Adipose tissue (tissue), 3 donors: ENCODE measurements around the gene DENND5B. TPM values are rescaled to one million over a fixed set of nuclear protein-coding genes. Genes with fewer than 3 reads are reported as not detected.
"Not testable (repeated sequence)": the region's sequence is repeated elsewhere in the genome, so short reads cannot be mapped to it uniquely, and the experiment has no call there.

ENCODE experiments used
- H3K27ac ChIP-seq: one replicate; pipeline ENCODE4 v1.5.1; 2013; ENCODE audit warnings: low read depth, low read length
- WGBS, 3 donors: extraction: QIAGEN DNeasy Blood & Tissue Kit; methylation state at CpG; one replicate each; pipeline ENCODE4 v1.1.7; 2013; 5-methylcytosine and 5-hydroxymethylcytosine counted together
- polyA plus RNA-seq, 3 donors: library from polyadenylated mRNA; stranded (reverse); fragments of 200-250 nt; gene quantifications; one replicate each; pipeline ENCODE4 v1.2.3, GENCODE V29; 2013
- donor health status: healthy with polysubstance abuse.
- donor health status: Bipolar disorder and iron deficiency.
- donor health status: healthy.

The DENND5B gene
- polyA plus RNA-seq, 3 donors: 2.4 to 4.9 (median 3.3) TPM

DNA sequence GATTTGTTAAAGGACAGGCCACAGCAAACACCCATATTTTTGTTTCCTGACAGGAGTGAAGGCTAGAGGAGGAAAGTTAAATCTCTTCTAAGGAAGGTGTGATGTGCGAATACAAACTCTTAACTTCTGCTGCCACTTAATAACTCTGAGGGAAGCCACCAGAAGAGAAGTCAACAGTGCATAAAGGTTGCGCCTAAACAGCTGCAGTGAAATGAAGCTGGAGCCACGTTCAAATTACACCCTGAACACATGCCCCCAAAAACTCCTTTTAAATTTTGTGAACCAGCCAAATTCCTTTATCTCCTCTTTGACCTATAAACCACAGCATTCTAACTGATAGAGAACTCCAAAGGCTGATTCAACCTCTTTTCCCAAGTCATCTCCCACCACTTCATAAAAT, 22.4 kb downstream of the DENND5B start:
- no peak overlapping the region for H3K27ac ChIP-seq
- 83 to 87% (median 86%) methylated on average over 3 of the region's 3 CpGs for WGBS, 3 donors

DNA sequence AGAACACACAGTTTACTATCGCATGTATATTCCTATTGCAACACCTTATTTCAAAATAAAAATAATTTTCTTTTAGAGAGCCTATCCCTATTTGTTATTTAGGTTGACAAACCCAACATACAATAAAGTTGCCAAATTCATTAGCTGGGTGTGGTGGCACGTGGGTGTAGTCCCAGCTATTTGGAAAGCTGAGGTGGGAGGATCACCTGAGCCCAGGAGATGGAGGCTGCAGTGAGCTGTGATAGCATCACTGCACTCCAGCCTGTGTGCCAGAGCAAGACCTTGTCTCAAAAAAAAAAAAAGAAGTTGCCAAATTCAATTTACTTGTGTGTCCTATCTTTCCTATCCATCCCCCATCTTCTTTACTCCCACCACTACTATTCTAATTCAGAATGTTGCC, 23.9 kb downstream of the DENND5B start:
- no peak overlapping the region for H3K27ac ChIP-seq
- 84 to 96% (median 89%) methylated on average over 2 of the region's 2 CpGs for WGBS, 3 donors

DNA sequence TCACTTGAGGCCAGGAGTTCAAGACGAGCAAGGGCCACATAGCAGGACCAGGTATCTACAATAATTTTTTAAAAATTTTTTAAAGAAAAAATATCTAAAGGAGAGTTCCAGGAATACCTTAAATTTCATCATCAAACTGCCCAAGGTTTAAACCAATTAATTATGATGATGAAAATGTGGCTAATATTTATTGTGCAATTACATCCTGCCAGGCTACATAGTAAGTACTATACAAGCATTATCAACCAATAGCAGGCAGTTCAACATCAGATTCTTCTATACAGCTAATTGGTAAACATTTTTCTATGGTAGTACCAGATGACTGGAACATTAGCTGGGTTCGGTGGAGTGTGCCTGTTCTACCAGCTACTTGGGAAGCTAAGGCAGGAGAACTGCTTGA, 24.4 kb downstream of the DENND5B start:
- WGBS, 3 donors: 80 to 91% (median 90%) methylated on average over 2 of the region's 2 CpGs
- no peak overlapping the region for H3K27ac ChIP-seq

DNA sequence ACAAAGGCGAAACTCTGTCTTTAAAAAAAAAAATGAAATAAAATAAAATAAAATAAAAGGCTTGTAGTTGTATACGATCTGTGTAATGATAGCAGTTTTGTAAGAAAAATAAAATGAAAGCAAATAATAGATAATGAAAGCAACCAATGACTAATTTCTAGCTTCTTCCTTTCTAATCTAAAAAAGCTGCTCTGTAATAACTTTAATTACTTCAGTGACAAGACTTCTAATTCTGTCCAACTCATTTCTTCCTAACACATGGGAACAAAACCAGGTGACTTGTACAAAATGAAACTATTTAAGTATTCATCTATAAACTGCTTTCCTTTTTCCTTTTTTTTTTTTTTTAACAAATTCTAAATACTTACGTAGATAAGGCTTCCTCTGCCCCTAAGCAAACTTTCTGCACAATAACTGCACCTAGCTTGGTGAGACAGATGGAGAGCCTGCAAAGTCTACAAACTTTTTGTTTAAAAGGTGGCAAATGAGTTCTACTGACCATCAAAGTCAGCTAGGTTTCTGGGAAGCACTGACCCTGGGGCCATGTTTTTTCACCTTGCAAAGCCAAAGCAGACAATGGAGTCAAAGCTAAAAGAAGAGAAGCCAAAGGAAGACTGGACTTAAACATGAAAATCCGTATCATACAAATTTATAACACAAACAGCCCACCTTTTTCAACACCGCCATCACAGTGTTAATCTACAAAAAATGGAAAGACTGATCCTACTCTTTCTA, 28.2 kb downstream of the DENND5B start:
- 84 to 91% (median 90%) methylated on average over 5 of the region's 5 CpGs for WGBS, 3 donors
- no peak overlapping the region for H3K27ac ChIP-seq

DNA sequence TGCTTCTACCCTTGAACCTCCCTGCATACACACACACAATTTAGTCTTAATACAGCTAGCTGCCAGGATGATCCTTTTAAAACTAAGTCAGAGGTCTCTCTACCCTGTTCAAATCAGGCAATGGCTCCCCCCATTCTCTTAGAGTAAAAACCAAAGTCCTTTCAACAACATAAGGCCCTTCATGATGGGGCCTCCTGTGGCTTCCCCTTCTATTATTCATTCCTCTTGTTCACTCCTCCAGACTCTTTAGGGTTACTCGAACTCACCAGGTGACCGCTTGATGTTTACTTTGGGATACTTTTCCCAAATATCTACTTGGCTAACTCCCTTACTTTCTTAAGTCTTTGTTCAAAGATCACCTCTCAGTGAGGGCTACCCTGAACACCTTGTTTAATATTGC, 30.4 kb downstream of the DENND5B start:
- WGBS, 3 donors: 63 to 97% (median 89%) methylated on average over 2 of the region's 2 CpGs
- H3K27ac ChIP-seq: no peak overlapping the region

DNA sequence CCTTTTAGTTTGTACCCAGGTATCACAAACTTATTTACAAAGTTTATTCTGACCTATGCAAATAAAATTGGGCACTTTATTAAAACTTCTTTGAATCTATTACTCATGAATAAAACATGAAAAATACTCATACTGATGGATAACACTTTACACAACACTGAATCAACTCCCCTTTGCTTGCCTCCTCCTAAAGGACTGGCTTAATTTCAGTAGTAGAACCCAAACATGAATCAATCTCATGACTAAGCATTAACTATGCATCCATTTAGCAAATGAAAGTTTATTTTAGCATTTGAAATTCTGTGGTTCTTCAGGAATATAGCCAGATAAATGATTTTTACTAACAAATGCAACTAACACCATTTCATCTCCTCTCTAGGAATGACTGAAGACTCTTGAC, 32.4 kb downstream of the DENND5B start:
- no peak overlapping the region for H3K27ac ChIP-seq

DNA sequence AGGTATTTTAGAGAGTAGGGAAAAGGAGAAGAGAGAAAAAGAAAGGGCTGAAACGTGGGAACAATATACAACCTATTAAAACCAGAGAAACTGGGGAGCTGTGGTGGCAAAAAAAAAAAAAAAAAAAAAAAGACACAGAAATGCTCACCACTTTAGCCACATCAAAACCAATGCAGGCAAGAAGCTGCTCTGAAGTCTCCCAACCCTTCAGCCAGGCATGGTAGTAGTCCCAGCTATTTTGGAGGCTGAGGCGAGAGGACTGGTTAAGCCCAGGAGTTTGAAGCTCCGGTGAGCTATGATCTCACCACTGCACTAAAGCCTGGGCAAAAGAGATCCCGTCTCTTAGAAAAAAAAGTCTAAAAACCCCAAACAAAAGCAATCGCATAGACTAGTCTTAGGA, 33.2 kb downstream of the DENND5B start:
- WGBS, 3 donors: 93 to 94% (median 94%) methylated on average over 5 of the region's 5 CpGs

DNA sequence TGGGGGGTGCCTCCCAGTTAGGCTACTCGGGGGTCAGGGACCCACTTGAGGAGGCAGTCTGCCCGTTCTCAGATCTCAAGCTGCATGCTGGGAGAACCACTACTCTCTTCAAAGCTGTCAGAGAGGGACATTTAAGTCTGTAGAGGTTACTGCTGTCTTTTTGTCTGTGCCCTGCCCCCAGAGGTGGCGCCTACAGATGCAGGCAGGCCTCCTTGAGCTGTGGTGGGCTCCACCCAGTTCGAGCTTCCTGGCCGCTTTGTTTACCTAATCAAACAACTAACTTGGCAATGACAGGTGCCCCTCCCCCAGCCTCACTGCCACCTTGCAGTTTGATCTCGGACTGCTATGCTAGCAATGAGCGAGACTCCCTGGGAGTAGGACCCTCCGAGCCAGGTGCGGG, 35.5 kb downstream of the DENND5B start:
- 88 to 98% (median 91%) methylated on average over 7 to 8 of the region's 9 CpGs for WGBS, 3 donors

More for the DNA sequence above, 33.2 kb downstream of the DENND5B start:
- H3K27ac ChIP-seq: no peak overlapping the region

DNA sequence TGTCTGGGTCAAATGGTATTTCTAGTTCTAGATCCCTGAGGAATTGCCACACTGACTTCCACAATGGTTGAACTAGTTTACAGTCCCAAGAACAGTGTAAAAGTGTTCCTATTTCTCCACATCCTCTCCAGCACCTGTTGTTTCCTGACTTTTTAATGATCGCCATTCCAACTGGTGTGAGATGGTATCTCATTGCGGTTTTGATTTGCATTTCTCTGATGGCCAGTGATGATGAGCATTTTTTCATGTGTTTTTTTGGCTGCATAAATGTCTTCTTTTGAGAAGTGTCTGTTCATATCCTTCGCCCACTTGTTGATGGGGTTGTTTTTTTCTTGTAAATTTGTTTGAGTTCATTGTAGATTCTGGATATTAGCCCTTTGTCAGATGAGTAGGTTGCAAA, 40.3 kb downstream of the DENND5B start:
- 84 to 95% (median 89%) methylated on average over 3 of the region's 3 CpGs for WGBS, 3 donors
- H3K27ac ChIP-seq: not testable (repeated sequence)

More for the DNA sequence above, 35.5 kb downstream of the DENND5B start:
- H3K27ac ChIP-seq: not testable (repeated sequence)

DNA sequence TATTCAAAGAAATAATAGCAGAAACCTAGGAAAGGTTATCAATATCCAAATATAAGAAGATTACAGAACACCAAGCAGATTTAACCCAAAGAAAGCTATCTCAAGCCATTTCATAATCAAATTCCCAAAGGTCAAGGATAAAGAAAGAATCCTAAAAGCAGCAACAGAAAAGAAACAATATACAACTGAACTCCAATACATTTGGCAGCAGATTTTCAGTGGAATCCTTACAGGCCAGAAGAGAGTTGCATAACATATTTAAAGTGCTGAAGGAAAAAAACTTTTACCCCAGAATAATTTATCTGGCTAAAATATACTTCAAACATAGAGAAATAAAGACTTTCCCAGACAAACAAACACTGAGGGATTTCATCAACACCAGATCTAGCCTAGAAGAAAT, 54.3 kb downstream of the DENND5B start:
- no peak overlapping the region for H3K27ac ChIP-seq

DNA sequence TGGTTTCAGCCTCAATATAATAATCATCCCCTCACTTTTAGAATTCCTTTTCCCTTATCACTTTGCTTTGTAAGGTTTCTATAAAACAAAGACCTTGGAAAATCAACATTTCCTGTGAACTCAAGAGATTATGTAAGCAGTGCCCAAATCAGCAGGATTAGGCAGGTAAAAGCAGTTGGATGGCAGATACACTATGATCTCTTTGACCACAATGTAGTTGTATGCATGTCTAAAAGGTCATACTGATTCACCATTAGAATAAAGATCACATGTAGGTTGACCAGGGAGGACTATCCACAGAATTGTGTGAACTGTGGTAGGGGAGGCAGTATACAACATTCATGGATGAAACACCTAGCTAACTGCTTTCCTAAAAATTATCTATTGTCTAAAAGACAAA, 57.5 kb downstream of the DENND5B start:
- no peak overlapping the region for H3K27ac ChIP-seq

DNA sequence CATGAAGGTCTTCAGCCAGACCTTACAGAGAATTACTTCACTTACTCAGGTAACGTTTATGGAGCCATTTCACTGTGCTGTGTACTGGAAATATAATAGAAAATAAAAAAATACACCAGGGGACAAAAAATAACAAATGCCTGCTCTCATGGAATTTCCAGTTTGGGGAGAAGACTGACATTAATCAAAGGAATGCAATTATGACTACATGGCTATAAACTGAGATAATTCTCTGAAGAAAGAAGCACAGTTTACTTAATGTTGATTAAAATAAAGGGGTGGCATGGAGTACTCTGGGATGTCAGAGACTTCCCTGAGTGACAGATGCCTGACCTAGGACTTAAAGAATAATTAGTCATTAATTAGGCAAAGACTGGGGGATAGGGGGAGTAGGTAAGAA, 59.0 kb downstream of the DENND5B start:
- 68 to 82% (median 73%) methylated on average over 1 of the region's 1 CpG for WGBS, 3 donors
- H3K27ac ChIP-seq: no peak overlapping the region

DNA sequence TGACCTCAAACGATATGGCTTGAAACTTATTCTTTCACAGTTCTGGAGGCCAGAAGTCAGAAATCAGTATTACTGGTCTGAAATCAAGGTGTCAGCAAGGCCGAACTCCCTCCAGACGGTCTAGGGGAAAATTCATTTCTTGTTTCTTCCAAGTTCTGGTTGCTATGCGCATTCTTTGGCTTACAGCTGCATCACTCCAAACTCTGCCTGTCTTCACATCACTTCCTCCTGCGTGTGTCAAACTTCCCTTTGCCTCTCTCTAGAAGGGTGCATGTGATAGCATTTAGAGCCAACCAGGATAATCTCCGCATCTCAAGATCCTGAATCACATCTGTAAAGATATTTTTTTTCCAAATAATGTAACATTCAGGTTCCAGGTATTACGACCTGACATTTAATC, 62.8 kb downstream of the DENND5B start:
- WGBS, 3 donors: 92 to 97% (median 92%) methylated on average over 7 of the region's 7 CpGs
- no peak overlapping the region for H3K27ac ChIP-seq

DNA sequence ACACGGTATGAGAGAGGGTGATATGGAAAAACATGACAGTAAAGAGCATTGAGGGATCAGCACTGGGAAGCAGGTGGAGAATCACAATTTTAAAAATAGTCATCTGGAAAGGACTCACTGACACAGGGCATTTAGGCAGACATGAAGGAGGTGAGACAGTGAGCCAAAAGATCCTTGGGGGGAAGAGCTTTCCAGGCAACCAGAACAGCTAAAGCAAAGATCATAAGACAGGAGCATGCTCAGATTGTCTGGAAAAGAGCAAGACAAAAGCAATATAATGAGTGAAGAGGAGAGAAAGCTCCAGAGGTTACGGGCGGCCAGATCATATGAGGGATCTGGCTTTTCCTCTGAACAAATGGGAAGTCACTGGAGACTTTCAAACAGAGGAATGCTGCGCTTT, 63.9 kb downstream of the DENND5B start:
- 77 to 89% (median 88%) methylated on average over 4 of the region's 4 CpGs for WGBS, 3 donors
- H3K27ac ChIP-seq: no peak overlapping the region

DNA sequence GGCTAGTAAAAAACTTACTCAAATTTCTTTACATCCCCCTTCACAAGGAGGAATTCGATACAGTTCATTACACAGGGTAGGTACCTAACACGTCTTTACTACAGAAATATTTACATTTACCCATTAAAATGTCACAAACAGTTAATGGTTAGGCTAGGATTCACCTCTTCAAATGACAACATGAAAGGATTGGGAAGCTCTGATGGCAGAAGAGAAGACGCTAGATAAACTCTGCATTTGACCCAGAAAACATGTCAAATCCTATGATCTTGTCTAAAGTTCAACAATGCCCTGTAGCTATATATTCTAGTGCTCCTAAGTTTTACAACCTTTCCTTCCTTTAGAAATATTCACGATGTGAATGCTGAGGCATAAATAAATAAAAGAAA, 64.8 kb downstream of the DENND5B start:
- 58 to 66% (median 63%) methylated on average over 4 of the region's 4 CpGs for WGBS, 3 donors
- H3K27ac ChIP-seq: no peak overlapping the region

DNA sequence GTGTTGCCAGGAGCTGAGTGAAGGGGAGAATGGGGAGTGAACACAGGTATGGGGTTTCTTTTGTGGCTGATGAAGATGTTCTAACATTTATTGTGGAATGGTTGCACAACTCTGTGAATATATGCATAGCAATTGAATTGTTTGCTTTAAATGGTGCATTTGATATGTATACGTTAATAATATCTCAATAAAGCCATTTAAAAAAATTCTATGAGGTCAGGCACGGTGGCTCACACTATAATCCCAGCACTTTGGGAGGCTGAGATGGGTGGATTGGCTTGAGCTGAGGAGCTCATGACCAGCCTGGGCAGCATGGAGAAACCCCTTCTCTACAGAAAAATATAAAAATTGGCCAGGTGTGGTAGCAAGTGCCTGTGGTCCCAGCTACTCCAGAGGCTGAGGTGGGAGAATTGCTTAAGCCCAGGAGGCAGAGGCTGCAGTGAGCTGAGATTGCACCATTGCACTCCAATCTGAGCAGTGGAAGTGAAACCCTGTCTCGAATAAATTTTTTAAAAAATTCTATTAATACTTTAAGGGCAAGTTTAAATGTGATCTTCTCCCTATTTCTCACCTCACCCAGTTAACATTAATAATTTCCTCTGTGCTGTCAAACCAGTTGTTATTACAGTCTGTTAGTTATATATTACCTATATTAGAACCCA, 65.3 kb downstream of the DENND5B start:
- WGBS, 3 donors: 82 to 98% (median 90%) methylated on average over 3 of the region's 3 CpGs
- no peak overlapping the region for H3K27ac ChIP-seq

DNA sequence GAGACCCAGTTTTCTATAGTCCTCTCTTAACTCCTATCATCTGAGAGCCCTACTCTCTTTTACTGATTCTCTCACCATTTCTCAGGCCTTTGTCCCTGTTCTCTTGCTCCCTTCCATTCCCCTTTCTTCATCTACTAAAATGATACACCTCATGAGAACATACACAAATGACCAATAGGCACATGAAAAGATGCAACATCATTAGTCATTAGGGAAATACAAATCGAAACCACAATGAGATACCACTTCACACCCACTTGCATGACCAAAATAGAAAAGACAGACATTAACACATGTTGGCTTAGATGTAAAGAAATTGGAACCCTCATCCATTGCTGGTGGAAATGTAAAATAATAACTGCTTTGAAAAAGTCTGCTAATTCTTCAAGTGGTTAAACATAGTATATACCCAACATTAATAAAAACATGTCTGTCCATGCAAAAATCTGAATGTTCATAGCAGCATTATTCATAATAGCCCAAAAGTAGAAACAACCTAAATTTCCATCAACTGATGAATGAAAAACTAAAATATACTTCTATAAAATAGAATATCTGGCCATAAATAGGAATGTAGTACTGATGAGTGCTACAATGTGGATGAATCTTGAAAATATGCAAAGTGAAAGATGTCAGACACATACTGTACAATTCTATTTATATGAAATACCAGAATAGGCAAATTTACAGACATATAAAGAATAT, 66.0 kb downstream of the DENND5B start:
- H3K27ac ChIP-seq: no peak overlapping the region
- 73 to 92% (median 74%) methylated on average over 1 of the region's 1 CpG for WGBS, 3 donors

DNA sequence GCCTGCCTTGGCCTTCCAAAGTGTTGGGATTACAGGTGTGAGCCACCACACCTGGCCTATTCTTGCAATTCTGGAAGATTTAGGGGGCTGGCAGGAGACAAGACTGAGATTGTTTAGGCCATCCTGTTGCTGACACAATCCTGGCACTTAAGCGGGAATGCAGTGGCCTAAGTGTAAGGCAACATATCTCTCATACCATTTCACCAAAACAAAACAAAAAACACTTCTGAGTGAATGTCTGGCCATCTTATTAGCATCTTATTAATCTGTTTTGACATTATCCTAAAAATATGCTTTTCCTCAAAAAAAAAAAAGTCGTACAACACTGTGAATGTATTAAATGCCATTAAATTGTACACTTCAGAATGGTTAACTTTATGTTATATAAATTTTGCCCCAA, 67.6 kb downstream of the DENND5B start:
- WGBS, 3 donors: 94 to 98% (median 94%) methylated on average over 2 of the region's 2 CpGs
- H3K27ac ChIP-seq: no peak overlapping the region

DNA sequence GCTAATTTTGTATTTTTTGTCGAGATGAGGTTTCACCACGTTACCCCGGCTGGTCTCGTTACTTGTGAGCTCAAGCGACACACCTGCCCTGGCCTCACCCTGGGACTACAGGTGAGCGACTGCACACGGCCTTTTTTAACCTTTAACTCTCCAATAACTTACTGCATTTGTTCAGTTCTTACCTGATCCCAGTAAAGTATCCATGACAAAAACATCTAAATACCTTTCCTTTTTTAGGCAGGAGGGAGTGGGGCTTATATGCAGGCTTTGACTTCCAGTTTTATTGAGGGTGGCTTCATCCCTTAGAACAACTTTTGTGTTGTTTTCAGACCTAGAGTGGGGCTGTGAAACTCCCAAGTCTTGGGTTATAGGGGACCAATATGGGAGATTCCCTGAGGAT, 68.3 kb downstream of the DENND5B start:
- WGBS, 3 donors: 68 to 81% (median 79%) methylated on average over 7 of the region's 7 CpGs
- no peak overlapping the region for H3K27ac ChIP-seq

DNA sequence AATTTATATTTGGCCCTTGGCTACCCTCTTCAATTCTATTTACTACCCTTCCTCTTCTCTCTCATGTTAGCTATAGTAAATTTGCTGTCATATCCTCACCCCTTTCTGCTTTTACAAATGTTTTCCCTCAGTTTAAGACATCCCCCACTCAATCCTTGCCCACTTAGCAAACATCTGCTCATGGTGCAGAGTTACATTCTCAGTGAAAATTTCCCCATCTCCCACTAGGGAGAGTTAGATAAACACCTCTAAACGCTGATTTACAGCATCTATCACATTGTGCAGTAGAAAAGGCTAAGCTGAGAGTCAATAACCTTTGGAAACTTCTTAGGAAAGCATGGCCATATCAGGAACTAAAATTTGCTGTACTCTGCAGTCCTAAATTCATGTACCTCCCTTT, 69.0 kb downstream of the DENND5B start:
- no peak overlapping the region for H3K27ac ChIP-seq
- WGBS, 3 donors: 34 to 47% (median 38%) methylated on average over 1 of the region's 1 CpG
